Neural cell (in vitro differentiated cells): ENCODE results near the gene FOLR2. TPM values are rescaled to one million over a fixed set of nuclear protein-coding genes. Genes with fewer than 3 reads are reported as not detected.

ENCODE experiments used
- H2AFZ ChIP-seq: fragments of 200-600, 300-800 bp; sonication (generic), shearing (Covaris generic); 2 replicates; pipeline ENCODE4 v1.6.0; 2014; ENCODE audit warnings: low read depth, mild to moderate bottlenecking, antibody characterized with exemption, low read length, moderate library complexity
- H3F3A ChIP-seq: fragments of 200-600 bp; shearing (Covaris generic); 2 replicates; pipeline ENCODE4 v1.6.1; 2016; ENCODE audit warnings: mild to moderate bottlenecking, moderate library complexity, mixed read lengths, antibody characterized with exemption, low read length; ENCODE audit not compliant: insufficient read depth, poor library complexity, severe bottlenecking
- H3K27ac ChIP-seq: fragments of 200-600, 300-800 bp; sonication (generic), shearing (Covaris generic); 2 replicates; pipeline ENCODE4 v1.5.1; 2014; ENCODE audit warnings: mild to moderate bottlenecking, low read length, moderate library complexity
- H3K27me3 ChIP-seq: fragments of 300-800, 200-600 bp; sonication (generic), shearing (Covaris generic); 2 replicates; pipeline ENCODE4 v1.6.0; 2014; ENCODE audit warnings: mild to moderate bottlenecking, low read depth, low read length, moderate library complexity; ENCODE audit not compliant: insufficient read depth
- H3K36me3 ChIP-seq: fragments of 300-800, 200-600 bp; sonication (generic), shearing (Covaris generic); 2 replicates; pipeline ENCODE4 v1.5.1; 2014; ENCODE audit warnings: mild to moderate bottlenecking, antibody characterized with exemption, low read length, moderate library complexity; ENCODE audit not compliant: insufficient read depth
- H3K4me2 ChIP-seq: fragments of 300-800, 200-600 bp; sonication (generic), shearing (Covaris generic); 2 replicates; pipeline ENCODE4 v1.6.0; 2014; ENCODE audit warnings: mild to moderate bottlenecking, low read length
- H3K4me3 ChIP-seq: fragments of 300-800, 200-600 bp; sonication (generic), shearing (Covaris generic); 2 replicates; pipeline ENCODE4 v1.5.1; 2014; ENCODE audit warnings: mild to moderate bottlenecking, low read length, moderate library complexity
- H3K79me2 ChIP-seq: fragments of 200-600 bp; shearing (Covaris generic); replicated peaks from 2 replicates; pipeline ENCODE4 v1.6.0; 2014; ENCODE audit warnings: mild to moderate bottlenecking, low read length, moderate library complexity; ENCODE audit not compliant: insufficient read depth
- H3K9ac ChIP-seq: fragments of 300-800, 200-600 bp; sonication (generic), shearing (Covaris generic); 2 replicates; pipeline ENCODE4 v1.6.1; 2016; ENCODE audit warnings: mild to moderate bottlenecking, low read length, mixed read lengths
- H3K9me2 ChIP-seq: fragments of 200-600 bp; shearing (Covaris generic); 2 replicates; pipeline ENCODE4 v1.6.1; 2016; ENCODE audit warnings: mild to moderate bottlenecking, low read length, mixed read lengths; ENCODE audit not compliant: insufficient read depth
- H3K9me3 ChIP-seq: fragments of 200-600, 300-800 bp; sonication (generic), shearing (Covaris generic); 2 replicates; pipeline ENCODE4 v1.6.1; 2016; ENCODE audit warnings: mild to moderate bottlenecking, mixed run types, low read length, moderate library complexity, mixed read lengths
- H4K20me1 ChIP-seq: fragments of 200-600 bp; shearing (Covaris generic); 2 replicates; pipeline ENCODE4 v1.6.1; 2016; ENCODE audit warnings: mild to moderate bottlenecking, mixed run types; ENCODE audit not compliant: insufficient read depth
- EP300 ChIP-seq: fragments of 450-650 bp; conservative IDR thresholded peaks from 2 replicates; pipeline ENCODE4 v1.6.1; 2014; ENCODE audit warnings: antibody characterized with exemption, mild to moderate bottlenecking, moderate library complexity; ENCODE audit not compliant: poor library complexity, severe bottlenecking
- EZH2 ChIP-seq: fragments of 200-600, 300-800 bp; shearing (Covaris generic), sonication (generic); IDR thresholded peaks from 2 replicates; pipeline ENCODE4 v1.6.1; 2014; ENCODE audit warnings: antibody characterized with exemption, low read length, borderline replicate concordance, mild to moderate bottlenecking; ENCODE audit not compliant: insufficient read depth, poor library complexity, severe bottlenecking
- MXI1 ChIP-seq: fragments of 450-650 bp; conservative IDR thresholded peaks from 2 replicates; pipeline ENCODE4 v1.6.1; 2014; ENCODE audit warnings: antibody characterized with exemption, mild to moderate bottlenecking; ENCODE audit not compliant: poor library complexity, severe bottlenecking
- POLR2AphosphoS5 ChIP-seq: IDR thresholded peaks from 2 replicates; pipeline ENCODE4 v1.6.1; 2012
- RAD21 ChIP-seq: fragments of 450-650 bp; conservative IDR thresholded peaks from 2 replicates; pipeline ENCODE4 v1.6.1; 2014; ENCODE audit warnings: antibody characterized with exemption, mild to moderate bottlenecking, moderate library complexity
- SMC3 ChIP-seq: fragments of 450-650 bp; conservative IDR thresholded peaks from 2 replicates; pipeline ENCODE4 v1.6.1; 2014; ENCODE audit warnings: antibody characterized with exemption, mild to moderate bottlenecking, moderate library complexity; ENCODE audit not compliant: poor library complexity
- TAF1 ChIP-seq: IDR thresholded peaks from 2 replicates; pipeline ENCODE4 v1.6.1; 2012; ENCODE audit warnings: low read depth
- polyA plus RNA-seq: library from polyadenylated mRNA; depleted of rRNA; stranded (reverse); fragments of >200 nt; gene quantifications from 2 replicates; pipeline ENCODE4 v1.2.3, GENCODE V29; 2014
- TF ChIP-seq, protein P1 (sequence below): IDR thresholded peaks from 2 replicates; pipeline ENCODE4 v1.6.1; 2012; ENCODE audit warnings: borderline replicate concordance
- TF ChIP-seq, protein P2 (sequence below): fragments of 450-650 bp; IDR thresholded peaks from 2 replicates; pipeline ENCODE4 v1.5.1; 2014; ENCODE audit warnings: antibody characterized with exemption, mild to moderate bottlenecking, moderate library complexity; ENCODE audit not compliant: poor library complexity, severe bottlenecking

Gene FOLR2
- polyA plus RNA-seq, 1 donor from 2014 or later = not detected

DNA sequence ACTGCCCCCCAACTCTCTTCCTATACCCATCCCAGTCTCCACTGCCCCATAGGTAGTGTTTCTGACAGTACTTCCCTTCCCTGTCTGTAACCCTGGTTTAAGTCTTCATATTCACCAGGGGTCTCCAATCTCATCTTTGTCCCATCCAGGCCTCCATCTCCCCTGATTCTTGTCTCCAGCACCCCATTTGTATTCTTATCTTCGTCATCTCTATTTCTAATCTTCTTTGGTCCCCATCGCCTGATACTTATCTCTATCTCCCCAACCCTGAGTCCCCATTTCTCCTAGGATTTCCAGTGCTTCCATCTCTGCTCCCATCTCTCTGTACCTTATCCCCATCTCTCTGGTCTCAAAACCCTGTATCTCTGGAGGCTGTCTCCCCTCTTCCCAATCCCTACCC lies 25.5 kb downstream of the FOLR2 start:
- Histone ChIP-seq H3K36me3 (no peaks in the 10 kb centered on the region), H2AFZ (no peak overlapping the region), H3K27ac (no peak overlapping the region), H3K9ac (no peak overlapping the region), H3K4me2 (no peak overlapping the region), H3K9me2 (no peaks in the 10 kb centered on the region), H3F3A (no peaks in the 10 kb centered on the region), H3K79me2 (no peaks in the 10 kb centered on the region), H3K9me3 (peaks cover 4% of the 10 kb centered on the region), H4K20me1 (no peaks in the 10 kb centered on the region), H3K4me3 (no peak overlapping the region), H3K27me3 (peaks cover 88% of the 10 kb centered on the region)
- TF ChIP-seq MXI1 (no peak), EP300 (no peak), POLR2AphosphoS5 (no peak), TAF1 (no peak), SMC3 (no peak), EZH2 (no peak), RAD21 (no peak)
- TF ChIP-seq, protein P1, sequence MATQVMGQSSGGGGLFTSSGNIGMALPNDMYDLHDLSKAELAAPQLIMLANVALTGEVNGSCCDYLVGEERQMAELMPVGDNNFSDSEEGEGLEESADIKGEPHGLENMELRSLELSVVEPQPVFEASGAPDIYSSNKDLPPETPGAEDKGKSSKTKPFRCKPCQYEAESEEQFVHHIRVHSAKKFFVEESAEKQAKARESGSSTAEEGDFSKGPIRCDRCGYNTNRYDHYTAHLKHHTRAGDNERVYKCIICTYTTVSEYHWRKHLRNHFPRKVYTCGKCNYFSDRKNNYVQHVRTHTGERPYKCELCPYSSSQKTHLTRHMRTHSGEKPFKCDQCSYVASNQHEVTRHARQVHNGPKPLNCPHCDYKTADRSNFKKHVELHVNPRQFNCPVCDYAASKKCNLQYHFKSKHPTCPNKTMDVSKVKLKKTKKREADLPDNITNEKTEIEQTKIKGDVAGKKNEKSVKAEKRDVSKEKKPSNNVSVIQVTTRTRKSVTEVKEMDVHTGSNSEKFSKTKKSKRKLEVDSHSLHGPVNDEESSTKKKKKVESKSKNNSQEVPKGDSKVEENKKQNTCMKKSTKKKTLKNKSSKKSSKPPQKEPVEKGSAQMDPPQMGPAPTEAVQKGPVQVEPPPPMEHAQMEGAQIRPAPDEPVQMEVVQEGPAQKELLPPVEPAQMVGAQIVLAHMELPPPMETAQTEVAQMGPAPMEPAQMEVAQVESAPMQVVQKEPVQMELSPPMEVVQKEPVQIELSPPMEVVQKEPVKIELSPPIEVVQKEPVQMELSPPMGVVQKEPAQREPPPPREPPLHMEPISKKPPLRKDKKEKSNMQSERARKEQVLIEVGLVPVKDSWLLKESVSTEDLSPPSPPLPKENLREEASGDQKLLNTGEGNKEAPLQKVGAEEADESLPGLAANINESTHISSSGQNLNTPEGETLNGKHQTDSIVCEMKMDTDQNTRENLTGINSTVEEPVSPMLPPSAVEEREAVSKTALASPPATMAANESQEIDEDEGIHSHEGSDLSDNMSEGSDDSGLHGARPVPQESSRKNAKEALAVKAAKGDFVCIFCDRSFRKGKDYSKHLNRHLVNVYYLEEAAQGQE = no peak
- TF ChIP-seq, protein P2, sequence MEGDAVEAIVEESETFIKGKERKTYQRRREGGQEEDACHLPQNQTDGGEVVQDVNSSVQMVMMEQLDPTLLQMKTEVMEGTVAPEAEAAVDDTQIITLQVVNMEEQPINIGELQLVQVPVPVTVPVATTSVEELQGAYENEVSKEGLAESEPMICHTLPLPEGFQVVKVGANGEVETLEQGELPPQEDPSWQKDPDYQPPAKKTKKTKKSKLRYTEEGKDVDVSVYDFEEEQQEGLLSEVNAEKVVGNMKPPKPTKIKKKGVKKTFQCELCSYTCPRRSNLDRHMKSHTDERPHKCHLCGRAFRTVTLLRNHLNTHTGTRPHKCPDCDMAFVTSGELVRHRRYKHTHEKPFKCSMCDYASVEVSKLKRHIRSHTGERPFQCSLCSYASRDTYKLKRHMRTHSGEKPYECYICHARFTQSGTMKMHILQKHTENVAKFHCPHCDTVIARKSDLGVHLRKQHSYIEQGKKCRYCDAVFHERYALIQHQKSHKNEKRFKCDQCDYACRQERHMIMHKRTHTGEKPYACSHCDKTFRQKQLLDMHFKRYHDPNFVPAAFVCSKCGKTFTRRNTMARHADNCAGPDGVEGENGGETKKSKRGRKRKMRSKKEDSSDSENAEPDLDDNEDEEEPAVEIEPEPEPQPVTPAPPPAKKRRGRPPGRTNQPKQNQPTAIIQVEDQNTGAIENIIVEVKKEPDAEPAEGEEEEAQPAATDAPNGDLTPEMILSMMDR = no peak

DNA sequence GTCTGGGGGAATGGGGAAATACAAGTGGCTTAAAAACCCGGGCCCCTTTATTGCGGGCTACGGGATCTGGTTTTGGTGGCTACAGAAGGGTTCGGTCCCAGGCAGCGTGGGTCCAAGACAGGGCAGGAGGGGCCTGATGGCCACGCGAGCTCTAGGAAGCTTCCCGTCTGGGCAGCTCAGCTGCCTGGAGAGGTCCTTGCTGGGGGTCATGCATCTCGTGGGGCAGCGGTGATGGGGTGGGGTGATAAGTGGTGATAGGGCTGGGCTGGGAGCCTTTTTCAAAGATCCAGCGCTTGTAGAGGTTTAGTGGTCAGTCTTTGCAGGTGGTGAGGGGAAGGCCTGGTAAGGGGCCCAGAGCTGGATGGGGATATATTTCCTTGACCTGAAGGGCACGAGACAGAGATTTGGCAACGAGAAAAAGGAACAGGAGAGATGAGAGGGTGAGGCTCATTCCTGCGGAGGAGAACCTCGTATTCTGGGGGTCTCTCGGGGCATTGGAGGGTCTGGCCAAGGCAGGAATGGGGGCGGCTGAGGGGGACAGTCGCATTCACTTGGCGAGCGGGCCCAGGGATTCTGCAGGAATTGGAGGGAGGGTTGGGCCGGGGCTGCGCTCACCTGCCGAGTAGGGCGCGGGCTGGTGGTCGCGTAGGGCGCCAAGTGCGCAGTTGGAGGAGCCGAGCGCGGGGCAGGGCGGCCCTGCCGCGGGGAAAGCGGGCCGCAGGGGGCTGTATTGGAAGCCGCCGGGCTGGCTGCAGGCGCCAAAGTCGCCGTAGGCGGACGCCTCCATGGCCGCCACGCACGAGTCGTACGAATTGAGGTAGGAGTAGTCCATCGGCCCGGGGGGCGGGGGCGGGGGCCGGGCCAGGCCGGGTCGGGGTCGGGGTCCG lies 26.8 kb downstream of the FOLR2 start:
- Histone ChIP-seq H3K36me3 (no peaks in the 10 kb centered on the region), H3K4me2 (no peak overlapping the region), H3K9me2 (no peaks in the 10 kb centered on the region), H3K79me2 (no peaks in the 10 kb centered on the region), H2AFZ (no peak overlapping the region), H3K27me3 (peaks cover 93% of the 10 kb centered on the region), H3K4me3 (peak overlapping the region; percentile 49), H3K9me3 (peaks cover 4% of the 10 kb centered on the region), H3K9ac (no peak overlapping the region), H4K20me1 (no peaks in the 10 kb centered on the region), H3F3A (no peaks in the 10 kb centered on the region), H3K27ac (no peak overlapping the region)
- no peak for TF ChIP-seq EZH2
- TF ChIP-seq MXI1 = no peak
- TF ChIP-seq SMC3 = no peak
- no peak for TF ChIP-seq POLR2AphosphoS5
- TF ChIP-seq RAD21 = no peak
- TF ChIP-seq EP300 = no peak
